ENCODE results near the gene SPANXB1.
"Not testable (repeated sequence)": the region's sequence is repeated elsewhere in the genome, so short reads cannot be mapped to it uniquely, and the experiment has no call there.

SPANXB1 gene, protein sequence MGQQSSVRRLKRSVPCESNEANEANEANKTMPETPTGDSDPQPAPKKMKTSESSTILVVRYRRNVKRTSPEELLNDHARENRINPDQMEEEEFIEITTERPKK

DNA sequence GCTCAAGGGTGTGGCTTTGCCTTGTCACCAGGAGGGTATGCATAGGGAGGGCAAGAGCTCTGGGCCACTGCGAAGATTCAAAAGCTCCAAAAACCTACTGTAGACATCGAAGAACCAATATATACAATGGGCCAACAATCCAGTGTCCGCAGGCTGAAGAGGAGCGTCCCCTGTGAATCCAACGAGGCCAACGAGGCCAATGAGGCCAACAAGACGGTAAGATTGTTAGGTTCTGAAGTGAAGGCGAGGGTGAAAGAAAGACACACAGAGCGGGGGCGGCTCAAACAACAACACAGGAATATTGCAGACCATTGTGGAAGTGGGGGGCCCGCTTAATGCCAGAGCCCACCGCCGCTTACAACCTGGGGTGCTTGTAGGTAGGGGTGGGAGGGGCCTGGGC is at the start of gene SPANXB1:
SPANXB1 (plus strand) TSS at position 27 of the 400 bp plus-strand sequence; CDS start at position 127, 100 bp downstream.
- not testable (repeated sequence) for DNase-seq

DNA sequence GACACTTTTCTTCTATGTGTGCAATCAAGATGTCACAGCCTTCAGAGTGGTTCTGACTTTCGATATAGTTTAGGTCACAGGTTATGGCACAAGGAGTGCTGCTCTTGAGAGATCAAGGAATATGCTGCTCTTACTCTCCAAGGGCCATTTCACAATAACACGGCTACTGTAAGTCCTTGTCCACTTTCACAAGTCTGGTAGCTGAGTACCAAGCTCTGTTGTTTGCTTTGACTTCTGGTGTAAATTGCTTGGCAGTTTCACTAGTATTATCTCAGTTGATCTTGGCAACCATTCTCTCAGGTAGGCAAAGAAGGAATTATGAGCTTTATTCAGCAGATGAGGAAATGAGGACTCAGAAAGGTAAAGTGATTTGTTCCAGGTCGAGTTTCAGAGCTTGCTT is 35.4 kb upstream of the SPANXB1 start:
- no peak for DNase-seq

DNA sequence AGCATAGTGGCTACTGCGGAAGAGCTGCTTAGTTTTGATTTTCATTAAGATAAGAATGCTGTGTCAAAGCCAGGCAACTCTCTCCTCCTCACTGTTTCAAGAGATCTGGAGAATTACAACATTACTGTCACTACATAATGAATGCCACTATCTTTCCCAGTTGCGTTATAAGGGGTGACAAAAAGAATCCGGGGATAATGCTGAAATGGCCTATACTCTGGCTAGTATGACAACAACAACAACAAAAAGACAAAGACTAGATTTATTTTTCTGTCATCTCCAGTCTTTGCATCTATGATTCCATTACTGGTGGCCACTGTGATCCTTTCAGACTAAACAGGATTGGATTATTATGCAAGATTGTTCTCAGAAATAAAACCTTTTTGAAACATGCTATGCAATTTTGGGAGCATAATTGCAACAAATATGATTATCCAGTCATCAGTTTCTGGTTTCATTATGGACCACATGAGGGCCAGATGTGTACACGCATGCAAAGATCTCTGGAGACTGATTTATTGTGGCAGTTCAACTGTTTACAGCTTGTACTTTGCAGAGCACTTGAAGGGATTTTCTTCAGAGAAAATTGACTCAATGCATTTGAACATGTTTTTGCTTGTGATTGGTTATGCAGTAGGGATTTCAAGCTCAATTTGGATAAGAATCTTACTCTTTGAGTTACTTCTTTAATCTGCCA is 31.1 kb upstream of the SPANXB1 start:
- no peak for DNase-seq

DNA sequence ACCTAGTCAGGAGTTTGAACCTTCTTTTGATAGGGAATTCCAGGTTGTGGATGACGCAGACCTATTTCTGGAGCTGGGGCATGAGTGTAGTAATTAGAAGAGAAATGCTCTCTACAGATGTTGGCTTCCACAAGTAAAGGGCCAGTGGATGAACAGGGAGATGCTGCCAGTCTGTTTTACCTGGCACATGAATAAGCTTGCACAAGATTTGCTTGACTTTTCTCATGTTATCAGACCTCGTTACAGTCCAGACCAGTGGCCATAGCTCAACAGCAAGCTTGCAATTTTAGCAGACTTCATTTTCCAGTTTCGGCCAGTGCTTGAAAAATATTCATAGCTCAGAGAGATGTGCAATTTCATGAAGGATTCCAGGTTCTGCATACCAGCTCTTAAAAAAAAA is 26.9 kb upstream of the SPANXB1 start:
- no peak for DNase-seq

DNA sequence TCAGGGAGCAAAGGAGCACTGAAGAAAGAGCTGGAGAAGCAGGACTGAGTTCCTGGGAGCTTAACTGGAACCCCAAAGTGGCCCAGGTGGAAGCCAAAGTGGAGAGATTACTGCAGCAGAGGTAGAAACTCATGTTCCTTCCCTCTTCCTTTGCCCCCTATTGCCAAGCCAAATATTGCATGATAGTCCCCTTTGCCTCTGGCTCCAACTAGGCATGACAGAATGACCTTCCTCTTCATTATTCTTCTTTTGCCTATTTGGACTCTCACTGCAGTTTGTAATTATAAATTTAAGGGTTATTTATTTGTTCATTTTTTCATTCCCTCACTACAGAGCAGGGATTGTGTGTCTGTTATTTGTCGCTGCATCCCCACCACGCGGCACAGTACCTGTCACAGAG is 22.1 kb upstream of the SPANXB1 start:
- DNase-seq: no peak

DNA sequence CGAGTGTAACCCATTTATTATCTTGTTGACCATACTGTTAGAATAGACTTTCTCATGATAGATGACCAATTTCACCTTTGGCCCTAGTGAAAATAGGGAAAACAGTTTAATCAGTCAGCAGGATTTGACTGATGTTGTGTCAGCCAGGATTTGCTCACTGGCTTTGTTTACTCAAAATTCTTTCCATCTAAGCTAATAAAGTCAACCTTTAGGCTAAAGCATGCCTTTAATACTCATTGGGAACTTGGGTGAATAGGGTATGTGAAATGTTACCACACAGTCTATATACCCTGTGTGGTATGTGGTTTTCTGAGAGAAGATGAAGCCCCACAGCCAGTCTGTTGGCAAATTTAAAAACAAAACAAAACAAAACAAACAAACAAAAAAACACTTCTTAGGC is 18.7 kb upstream of the SPANXB1 start:
- DNase-seq: no peak

DNA sequence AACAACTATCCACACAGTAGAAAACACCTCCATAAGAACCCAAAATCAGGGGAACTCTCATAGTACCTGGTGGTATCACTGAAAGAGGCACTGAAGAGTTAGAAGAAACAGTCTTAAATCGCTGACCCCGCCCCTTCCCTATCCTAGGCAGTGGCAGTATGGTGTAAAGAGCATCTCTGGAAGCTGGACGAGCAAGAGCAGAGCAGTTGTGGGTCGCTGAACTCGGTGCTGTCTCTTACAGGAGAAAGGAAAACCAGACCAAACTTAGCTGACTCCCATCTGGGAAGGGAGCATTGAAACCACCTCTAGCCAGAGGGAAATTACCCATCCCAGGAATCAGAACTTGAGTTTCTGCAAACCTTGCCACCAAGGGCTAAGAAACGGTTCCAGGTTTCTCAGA is 2.8 kb downstream of the SPANXB1 start:
- DNase-seq: not testable (repeated sequence)

DNA sequence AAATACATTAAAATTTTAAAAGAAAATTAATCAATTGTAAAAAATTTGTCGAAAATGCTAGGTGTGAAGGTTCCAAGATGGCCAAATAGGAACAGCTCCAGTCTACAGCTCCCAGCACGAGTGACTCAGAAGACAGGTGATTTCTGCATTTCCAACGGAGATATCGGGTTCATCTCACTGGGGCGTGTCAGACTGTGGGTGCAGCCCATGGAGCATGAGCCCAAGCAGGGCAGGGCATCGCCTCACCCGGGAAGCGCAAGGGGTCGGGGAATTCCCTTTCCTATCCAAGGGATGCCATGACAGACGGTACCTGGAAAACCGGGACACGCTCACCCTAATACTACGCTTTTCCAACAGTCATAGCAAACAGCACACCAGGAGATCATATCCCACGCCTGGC is 41.9 kb downstream of the SPANXB1 start:
- DNase-seq: not testable (repeated sequence)

DNA sequence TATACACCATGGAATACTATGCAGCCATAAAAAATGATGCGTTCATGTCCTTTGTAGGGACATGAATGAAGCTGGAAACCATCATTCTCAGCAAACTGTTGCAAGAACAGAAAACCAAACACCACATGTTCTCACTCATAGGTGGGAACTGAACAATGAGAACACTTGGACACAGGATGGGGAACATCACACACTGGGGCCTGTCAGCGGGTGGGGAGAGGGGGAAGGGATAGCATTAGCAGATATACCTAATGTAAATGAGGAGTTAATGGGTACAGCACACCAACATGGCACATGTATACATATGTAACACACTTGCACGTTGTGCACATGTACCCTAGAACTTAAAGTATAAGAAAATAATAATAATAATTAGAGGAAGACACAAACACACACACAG is 47.5 kb downstream of the SPANXB1 start:
- DNase-seq: not testable (repeated sequence)

DNA sequence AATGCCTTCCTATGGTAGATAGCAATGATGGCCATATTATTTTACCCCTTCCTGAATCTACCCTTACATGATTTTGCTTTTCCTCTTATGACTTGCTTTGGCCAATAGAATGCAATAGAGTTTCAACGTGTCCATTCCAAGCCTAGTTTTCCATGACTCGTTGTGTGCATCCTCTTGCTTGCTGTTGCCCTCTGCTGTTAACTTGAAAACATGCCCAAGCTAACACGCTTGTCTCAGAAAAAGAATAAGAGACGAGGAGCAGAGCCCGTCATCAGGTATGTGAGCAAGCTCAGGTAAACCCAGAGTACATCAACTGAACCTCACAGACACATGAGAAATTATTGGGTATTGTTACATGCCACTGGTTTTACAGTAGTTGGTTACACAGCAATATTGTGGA is 49.7 kb downstream of the SPANXB1 start:
- DNase-seq: not testable (repeated sequence)
